Brain microvascular endothelial cell (primary cell): ENCODE data around the gene LYST.

Experiments used
- DNase-seq: peaks from one replicate; pipeline ENCODE4 v3.0.0-alpha.2; 2020
- H3K27ac ChIP-seq: fragments of 250-450 bp; sonication (Bioruptor Pico); 2 replicates; pipeline ENCODE4 v1.5.1; 2020; ENCODE audit warnings: mild to moderate bottlenecking, moderate library complexity
- H3K27me3 ChIP-seq: fragments of 250-450 bp; sonication (Bioruptor Pico); replicated peaks from 2 replicates; pipeline ENCODE4 v1.5.1; 2020; ENCODE audit warnings: mild to moderate bottlenecking
- H3K36me3 ChIP-seq: fragments of 250-450 bp; sonication (Bioruptor Pico); replicated peaks from 2 replicates; pipeline ENCODE4 v1.5.1; 2020; ENCODE audit warnings: mild to moderate bottlenecking
- H3K4me3 ChIP-seq: 2 replicates; pipeline ENCODE4 v1.5.1; 2011; ENCODE audit warnings: low read depth, mild to moderate bottlenecking, control low read depth, low read length, moderate library complexity
- CTCF ChIP-seq: IDR thresholded peaks from 2 replicates; pipeline ENCODE4 v1.5.1; 2011; ENCODE audit warnings: low read depth, mild to moderate bottlenecking, moderate library complexity, low read length, control low read depth, inconsistent platforms; ENCODE audit errors: missing control alignments
- in situ Hi-C: cut with HindIII; loops from 2 replicates; pipeline ENCODE4 v1.10.0; 2017; ENCODE audit warnings: low sequenced_read_pairs, low pct_ligation_motif_present

Gene LYST

GRCh38 chr1:235844776-235845175 lies 21.9 kb downstream of the LYST start:
- no peaks in the 10 kb centered on the region for H3K27me3 ChIP-seq
- DNase-seq, result no peak
- in situ Hi-C loops, result no loop called here
- TF ChIP-seq CTCF, result no peak
- no peak overlapping the region for H3K4me3 ChIP-seq
- H3K36me3 ChIP-seq, result no peaks in the 10 kb centered on the region
- H3K27ac ChIP-seq, result no peak overlapping the region

GRCh38 chr1:235843461-235843961 lies 23.2 kb downstream of the LYST start:
- Histone ChIP-seq H3K4me3 (no peak overlapping the region), H3K36me3 (no peaks in the 10 kb centered on the region), H3K27me3 (no peaks in the 10 kb centered on the region), H3K27ac (no peak overlapping the region)
- DNase-seq, result peak; percentile 29
- in situ Hi-C loops, result no loop called here
- TF ChIP-seq CTCF, result peak; percentile 57

GRCh38 chr1:235841938-235842545 lies 24.7 kb downstream of the LYST start:
- Histone ChIP-seq H3K27me3 (no peaks in the 10 kb centered on the region), H3K27ac (no peak overlapping the region), H3K36me3 (no peaks in the 10 kb centered on the region), H3K4me3 (no peak overlapping the region)
- DNase-seq, result no peak
- TF ChIP-seq CTCF, result no peak
- in situ Hi-C loops, result no loop called here

GRCh38 chr1:235838021-235838420 lies 28.7 kb downstream of the LYST start:
- Histone ChIP-seq H3K36me3 (no peaks in the 10 kb centered on the region), H3K4me3 (no peak overlapping the region), H3K27ac (no peak overlapping the region), H3K27me3 (no peaks in the 10 kb centered on the region)
- in situ Hi-C loops, result no loop called here
- DNase-seq, result no peak
- TF ChIP-seq CTCF, result no peak

GRCh38 chr1:235835226-235835625 lies 31.5 kb downstream of the LYST start:
- Histone ChIP-seq H3K4me3 (no peak overlapping the region), H3K27ac (no peak overlapping the region), H3K36me3 (no peaks in the 10 kb centered on the region), H3K27me3 (no peaks in the 10 kb centered on the region)
- no peak for DNase-seq
- no peak for TF ChIP-seq CTCF
- in situ Hi-C loops, result no loop called here

GRCh38 chr1:235834620-235835019 lies 32.1 kb downstream of the LYST start:
- in situ Hi-C loops, result no loop called here
- H3K27ac ChIP-seq, result no peak overlapping the region
- no peak for TF ChIP-seq CTCF
- no peak overlapping the region for H3K4me3 ChIP-seq
- H3K36me3 ChIP-seq, result no peaks in the 10 kb centered on the region
- no peak for DNase-seq
- no peaks in the 10 kb centered on the region for H3K27me3 ChIP-seq
